HG03135 (cell line): ENCODE measurements around the gene LRIG1.

Experiments
- ATAC-seq: cut with Tn5 transposase; IDR thresholded peaks from one replicate; pipeline ENCODE4 v1.9.1; 2021; ENCODE audit warnings: mild to moderate bottlenecking, moderate library complexity; ENCODE audit not compliant: unreplicated experiment

The LRIG1 gene

DNA sequence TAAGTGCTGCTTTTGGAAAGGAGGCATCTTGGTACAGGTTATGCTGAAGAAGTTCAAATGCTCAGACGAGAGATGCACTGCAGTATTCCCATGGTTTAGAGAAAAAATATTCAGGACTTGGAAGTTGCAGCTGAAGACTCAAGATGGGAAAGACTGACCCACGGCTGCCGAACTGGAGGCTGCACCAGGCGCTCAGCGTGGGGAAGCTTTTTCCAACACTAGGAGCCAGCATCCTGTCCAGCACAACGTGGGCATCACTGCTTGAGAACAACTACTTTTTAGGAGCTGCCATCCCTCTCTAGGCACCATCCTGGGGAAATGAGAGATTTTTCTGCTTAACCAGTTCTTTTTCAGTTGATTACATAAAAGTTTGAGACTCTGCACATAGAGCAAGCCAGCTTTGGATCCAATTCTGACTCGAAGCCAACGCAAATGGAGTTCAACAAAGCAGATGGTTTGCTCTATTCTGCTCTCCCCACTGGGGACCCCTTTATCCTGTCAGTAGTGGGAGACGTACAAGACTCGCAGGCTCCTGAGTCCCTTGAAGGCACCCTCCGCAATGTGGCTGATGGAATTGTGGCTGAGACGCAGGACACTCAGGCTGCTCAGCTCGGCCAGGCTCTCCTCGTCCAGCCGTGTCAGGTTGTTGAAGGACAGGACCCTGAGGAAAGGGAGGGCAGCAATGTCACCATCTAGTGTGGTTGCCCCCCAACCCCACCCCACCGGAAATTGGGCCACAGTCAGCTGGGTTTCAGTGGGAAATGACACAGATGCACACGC is 93.8 kb downstream of the LRIG1 start:
- ATAC-seq: no peak

DNA sequence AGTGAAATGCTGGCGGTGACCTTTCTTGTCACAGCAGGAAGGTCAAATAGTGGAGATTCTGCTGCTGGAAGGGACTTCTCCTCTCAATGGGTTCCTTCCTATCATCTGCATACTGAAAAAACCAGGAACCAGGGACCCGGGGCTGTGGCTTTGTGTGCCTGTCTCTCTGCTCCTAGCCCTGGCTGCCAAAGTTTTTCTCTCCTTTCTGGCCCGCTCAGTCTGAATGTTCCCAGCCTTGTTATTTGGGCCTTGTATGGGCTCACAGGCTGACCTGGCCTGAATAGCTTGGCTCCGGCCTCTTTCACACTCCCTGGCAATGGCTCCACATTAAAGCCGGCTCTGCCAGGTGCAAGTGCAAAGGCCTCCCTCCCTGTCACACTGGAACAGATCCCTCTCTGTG is 94.7 kb downstream of the LRIG1 start:
- ATAC-seq: no peak

DNA sequence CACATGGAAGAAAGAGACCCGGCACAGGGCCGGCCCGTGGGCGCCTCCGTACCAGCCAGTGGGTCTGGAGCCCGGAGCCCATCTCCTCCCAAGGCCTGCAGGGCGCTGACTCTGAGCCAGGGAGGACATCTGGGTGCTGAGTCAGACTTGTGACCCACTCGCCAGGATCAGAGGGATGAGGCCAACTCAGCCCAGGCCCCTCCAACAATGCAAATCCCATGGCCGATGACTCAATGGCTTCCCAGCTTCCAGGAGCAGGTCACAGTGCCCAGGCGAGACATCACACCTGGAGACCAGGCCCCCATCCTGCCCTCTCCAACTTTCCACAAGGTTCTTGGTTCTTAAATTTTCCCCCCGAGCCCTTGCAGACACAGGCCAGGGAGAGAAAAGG is 95.1 kb downstream of the LRIG1 start:
- no peak for ATAC-seq

DNA sequence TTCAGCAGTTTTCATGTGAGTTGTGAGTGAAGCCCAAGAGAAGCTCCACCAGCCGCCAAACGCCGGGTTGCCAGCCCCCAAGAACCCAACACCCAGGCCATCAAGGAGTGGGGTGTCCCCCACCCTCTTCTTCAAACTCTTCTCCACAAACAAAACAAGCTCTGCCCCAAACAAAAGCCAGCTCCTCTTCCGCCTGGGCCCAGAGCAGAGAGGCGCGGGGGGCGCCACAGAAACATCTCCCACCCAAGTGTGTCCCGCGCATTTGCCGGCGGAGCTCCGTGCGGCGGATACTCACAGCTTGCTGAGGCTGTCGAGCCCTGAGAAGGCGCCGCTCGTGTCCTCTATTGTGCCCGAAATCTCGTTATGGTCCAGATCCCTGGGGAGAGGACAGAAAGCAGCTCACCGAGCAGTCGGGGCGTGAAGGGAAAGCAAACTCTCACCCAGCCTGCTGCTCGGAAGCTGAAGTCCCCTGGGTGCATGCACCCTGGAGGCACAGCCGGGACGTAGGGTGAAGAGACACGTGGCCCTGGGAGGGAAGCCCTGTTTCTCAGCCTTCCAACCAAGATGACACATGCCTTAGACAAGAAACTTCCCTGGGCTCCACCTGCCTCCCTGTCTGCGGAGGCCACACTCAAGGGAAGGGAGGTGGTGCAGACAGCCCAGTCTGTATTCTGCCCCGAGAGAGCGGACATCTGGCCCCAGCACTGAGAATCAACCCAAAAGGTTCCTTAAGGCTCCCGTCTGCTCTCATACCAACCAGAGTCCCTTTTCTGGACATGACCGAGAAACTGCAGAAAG is 95.7 kb downstream of the LRIG1 start:
- no peak for ATAC-seq

DNA sequence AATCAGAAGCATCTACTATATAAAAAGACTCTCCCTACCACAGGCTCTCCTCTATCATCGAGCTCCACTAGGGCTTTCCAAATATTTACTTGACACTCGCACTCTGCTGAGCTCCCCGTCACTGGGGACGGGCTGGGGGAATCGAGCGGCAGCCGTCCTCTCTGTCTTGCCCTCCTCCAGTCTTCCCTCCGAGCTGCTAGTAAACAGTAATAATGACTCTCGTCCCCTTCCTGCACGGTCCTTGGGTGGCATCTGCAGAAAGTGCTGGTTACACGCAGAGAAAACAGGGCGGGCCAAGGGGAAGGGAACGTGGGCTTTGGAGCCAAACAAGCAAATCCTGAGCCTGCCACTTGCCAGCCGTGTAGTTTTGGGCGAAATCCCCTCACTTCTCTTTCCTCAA is 96.6 kb downstream of the LRIG1 start:
- no peak for ATAC-seq

DNA sequence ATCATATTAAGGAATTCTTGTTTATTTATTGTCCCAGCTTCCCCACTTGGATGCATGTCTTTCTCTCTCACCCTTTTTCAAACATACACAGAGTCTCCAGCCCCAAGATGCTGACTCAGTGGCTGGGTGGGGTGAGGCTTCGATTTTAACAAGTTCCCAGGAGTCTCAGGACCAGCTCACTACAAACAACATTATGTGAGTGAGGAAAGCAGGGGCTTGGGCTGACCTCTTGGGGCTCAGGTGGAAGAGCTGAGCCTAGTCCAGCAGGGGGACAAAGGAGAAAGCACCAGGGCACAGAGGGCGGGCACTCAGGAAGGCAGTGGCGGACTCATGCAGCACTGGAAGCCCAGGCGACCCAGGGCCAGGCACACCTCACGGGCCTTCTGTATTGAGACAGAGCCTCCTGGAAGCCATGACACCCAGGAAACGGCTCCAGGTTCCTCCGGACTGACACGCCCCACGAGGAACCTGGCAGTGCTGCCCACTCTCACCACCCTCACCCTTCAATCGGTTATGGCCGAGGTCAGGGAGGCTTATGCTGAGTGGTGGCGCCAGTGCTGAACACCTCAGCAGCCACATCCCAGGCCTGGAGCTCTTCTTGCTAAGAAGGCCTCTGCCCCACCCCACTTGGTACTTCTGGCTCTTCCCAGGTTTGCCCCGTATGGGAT is 97.4 kb downstream of the LRIG1 start:
- no peak for ATAC-seq

DNA sequence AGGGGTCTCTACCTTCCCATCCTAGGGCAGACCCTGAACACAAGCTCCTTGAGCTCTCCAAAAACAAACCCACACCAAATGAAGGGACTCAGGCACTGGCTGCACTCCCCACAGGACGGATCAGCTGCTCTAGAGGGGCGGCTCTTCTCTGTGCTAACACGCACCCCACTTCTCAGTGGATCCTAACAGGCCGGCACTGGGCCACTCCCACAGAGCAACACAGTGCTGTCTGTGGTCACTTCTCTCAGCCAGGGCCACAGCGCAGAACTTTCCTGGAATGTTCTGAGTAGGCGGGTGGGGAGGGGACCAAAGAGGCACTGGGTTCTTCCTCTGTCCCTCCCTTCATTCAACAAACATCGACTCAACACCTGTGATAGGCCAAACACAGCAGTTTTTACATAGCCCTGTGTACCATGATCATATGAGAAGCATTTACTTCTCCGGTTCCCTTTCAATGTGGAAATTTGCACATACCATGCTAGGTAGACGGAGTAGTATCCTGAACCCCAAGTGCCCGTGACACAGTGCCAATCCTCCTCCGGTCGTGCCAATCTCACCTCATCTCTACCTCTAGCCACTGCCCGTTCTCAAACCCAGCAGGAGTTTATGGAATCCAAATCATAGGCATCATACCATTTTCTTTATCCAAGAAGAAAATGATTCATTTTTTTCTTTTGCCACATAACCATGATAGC is 98.1 kb downstream of the LRIG1 start:
- ATAC-seq: no peak

DNA sequence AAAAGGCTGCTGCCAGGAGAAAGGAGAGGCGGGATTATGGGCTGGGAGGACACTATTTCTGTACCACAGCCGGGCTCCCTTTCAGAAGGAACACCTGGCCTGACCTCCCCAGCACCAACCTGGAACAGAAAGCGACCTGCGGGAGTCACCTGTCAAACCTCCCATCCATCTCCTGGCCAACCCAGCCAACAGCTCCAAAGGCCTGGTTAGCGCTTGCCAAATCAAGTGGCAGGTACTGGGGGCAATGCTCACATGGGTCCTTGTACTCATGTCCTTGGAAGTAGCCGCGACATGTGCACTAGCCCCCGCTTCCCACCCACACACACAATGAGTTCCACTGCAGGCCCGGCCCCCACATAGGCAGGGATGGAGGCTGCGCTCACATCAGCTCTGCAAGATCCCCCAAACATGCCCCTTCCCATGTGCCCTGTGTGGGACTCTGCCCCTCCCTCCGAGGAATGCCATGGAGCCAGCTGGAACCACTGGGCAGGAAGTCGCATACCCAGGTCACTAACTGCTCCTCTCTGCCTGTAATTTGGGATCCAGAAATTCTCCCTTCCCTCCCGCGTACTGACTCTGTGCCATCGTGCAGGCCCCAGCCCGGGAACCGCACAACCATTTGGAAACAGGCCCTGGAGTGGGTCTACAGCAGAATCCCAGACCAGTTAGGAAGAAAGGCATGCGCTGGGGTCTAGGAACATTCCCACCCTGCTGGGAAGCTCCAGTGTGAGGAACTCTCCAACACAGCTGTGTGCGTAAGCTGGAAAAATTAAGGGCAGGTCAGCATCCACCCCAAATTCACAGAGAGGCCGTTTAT is 98.9 kb downstream of the LRIG1 start:
- ATAC-seq: no peak

DNA sequence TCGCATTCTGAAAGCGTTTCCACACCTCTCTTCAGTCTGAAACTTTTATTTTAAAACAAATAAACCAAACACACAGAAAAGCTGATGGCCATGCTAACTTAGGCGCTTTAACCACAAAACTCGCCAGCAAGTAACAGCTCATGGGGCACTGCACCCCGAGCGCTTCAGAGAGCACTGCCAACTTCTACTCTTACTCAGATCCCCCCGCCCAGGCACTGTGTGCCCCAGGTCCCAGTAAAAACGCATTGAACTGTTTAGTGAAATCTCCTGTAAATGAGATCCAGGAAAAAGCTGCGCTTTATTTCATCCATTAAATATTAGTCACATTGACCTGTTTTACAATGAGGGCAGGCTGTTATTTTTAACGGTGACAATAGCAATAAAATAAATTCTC is 99.7 kb downstream of the LRIG1 start:
- ATAC-seq: no peak

DNA sequence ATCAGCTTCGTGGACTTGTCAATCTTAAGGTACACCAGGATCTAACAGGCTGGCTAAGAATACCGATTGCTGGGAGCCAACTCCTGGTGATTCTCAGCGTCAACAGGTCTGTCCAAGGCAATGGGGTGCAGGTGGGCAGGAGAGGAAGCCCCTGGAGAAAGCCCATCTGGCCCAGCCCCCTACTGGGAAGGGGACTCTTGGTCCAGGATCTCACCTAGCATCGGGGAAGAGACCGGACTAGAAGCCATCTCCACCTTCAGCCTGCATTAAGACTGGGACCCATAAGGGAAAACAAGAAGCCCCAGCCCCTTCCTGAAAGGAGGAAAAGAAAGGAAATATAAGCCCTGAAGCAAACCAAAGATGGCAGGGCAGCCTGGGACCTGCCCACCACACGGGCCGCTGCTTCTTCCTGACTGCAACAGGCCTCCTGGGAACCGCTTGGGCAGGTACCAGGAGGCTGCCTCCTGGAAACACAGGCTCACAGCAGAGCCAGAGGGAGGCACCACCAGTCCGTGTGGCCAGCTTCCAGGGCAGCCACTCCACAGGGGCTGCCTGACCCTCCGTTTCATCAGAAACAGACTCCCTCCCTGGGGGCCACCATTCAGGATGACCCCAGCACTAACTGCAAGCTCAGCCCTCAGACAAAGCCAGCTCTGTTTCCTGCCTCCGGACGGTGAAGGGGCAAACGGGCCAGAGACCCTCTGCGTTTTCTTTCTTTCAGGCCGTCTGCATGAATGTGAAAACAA is 100.2 kb downstream of the LRIG1 start:
- ATAC-seq: no peak

DNA sequence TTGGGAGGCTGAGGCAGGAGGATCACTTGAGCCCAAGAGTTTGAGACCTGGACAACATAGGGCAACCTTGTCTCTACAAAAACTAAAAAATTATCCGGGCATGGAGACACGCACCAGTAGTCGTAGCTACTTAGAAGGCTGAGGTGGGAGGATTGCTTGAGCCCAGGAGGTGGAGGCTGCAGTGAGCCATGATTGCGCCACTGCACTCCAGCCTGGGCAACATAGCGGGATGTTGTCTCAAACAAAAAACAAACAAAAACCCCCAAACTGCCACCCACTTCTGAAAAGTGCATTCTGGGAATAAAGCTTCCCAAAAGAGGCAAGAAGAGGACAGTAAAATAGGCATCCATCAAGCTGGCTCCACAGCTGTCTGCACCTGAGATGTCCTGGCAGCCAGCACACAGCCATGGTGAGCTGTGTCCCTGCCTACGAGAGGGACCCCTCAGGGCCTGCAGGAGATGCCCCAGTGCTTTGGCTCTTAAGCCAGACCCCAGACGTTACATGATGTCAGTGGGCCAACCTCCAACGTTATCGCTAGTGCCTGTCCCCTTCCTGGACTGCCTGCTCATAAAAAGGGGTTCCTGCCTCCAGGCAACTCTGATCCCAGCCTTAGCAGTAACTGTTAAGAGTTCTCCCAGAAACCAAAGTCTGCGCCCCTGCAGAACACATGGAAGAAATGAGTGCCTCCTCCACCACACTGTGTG is 101.1 kb downstream of the LRIG1 start:
- ATAC-seq: no peak

DNA sequence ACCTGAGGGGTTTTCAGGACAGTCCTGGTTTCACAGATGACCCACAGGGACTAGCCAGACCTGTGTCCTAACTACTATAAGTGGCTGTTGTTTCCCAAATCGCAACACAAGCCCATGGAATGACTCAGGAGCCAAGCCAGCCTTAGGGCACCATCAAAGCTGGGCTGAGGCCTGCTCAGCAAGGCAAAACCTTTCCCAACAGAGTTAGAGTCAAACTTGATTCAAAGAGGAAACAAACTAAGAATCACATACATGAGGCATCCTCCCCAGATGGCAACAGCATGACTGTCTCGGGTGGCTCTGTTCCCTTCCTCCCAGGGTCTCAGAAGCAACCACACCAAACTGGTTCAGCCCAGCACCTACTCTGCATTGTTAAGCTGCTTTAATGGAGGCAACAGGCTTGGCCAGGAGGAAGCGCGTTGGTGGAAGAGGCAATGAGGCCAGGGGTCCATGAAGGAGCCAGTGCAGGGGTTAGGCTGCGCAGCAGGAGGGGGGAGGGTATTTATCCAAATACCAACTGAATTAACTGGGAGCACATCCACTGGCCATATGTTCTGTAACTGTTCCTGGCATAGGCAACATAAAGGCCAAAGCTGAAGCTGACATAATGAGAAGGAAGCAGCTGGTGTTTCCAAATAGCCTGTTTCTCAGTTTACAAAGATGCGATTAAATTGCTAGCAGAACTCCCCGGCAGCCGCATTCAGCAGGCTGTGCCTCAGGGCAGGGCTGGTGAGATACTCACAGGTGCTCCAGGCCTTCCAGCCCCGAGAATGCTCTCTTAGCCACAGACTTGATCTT is 102.4 kb downstream of the LRIG1 start:
- no peak for ATAC-seq

DNA sequence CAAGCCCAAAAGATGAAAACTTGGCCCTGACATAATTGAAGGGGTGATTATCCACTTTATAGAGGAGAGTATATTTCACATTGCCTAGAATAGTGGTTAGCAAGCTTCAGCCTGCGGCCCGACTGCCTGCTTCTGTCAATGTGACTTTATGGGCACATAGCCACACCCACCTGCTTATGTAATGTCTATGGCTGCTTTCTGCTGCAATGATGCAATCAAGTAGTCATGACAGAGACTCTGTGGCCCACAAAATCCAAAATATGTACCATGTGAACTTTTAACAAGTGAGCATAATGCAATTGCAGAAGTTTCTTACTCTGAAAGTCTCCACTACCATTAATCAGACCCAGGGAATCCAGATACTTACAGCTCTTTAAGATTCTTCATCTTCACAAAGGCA is 103.1 kb downstream of the LRIG1 start:
- ATAC-seq: no peak

DNA sequence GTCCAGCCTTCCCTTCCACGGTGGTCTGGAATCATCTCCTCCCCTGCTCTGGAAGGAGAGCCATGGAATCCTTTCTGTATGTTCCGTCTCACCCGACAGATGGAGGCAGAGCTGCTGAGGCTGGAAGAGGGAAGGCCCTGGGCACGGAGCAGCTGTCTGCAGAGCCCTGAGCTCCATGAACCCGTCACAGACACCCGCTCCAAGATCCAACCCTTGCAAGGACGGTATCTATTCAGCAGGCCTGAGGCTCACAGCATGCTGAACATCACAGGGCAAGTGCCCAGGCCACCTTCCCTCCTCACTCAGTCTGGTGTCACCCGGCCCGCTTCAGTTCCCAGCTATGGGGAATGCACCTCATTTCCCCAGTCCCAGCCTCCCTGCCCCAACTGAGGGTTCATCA is 103.9 kb downstream of the LRIG1 start:
- ATAC-seq: no peak

DNA sequence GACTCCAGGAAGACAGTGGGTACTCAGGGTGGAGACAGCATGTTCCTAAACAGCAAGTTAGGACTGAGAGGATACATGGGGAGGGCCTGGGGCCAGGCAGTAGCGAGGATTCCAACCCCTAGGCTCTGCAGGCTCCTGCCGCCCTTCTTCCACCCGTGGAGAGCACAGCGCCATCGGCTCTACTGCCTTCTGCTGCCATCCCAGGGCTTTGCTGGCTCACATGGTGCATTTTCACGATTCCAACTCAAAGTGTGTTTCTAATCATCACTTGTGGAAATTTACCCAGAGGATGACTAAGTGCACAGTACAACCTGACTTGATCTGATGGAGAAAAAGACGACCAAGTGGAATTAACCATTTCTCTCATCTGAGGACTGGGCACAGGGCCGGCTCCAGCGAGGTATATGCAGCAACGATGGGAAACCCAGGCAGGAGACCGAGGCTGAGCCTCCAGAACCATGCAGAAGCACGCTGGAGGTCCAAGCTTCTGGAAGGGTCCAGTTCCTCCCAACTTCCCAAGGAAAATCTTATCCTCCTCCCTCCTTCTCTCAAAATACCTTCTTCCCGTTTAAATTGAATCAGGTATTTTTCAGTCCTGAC is 104.6 kb downstream of the LRIG1 start:
- ATAC-seq: no peak

DNA sequence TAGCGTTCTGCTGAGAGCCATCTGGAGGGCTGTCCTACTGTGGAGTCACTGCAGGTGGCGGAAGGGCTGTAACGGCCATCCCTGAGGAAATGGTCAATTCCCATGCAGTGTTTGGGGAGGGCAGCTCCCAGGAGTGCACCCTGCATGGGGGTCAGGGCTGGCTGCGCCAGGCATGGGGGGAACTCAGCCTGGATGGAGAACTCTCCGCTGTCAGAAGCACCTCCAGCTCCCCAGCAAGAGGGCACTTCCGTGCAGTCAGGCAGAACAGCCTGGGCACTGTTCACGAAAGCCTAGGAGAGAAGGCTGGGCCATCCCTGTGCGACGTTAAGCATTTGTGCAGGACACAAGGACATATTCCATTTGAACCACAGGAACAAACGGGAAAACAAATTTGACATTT is 105.2 kb downstream of the LRIG1 start:
- no peak for ATAC-seq

DNA sequence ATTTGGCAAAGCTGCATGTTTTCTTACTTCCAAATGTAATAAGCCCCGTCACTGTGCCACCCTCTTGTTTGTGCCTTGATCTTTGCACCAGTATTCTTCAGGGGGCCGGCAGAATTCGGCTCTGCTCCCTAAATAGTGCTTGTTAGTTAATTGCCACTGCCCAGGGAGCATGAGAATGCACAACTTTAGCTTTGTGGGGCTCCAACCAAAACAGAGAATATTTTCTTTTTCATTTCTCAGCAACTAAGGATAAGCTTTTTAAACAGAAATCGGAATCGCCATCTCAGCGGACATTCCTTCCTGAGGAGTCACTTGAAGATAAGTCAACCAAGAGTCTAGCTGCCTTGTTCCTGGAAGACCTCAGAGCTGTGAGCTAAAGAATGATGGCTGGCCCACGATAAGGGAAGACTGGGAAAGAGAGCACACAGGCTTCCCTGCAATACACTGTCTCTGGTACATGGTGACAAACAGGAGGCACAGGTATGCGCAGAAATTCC is 106.0 kb downstream of the LRIG1 start:
- ATAC-seq: no peak
